SU-DHL-6 (cell line): ENCODE results near the gene RFC3.

Source experiments
- CTCF ChIP-seq: fragments of 200-600 bp; sonication (generic); IDR thresholded peaks from one replicate; pipeline ENCODE4 v1.5.1; 2017; ENCODE audit warnings: antibody characterized with exemption, mild to moderate bottlenecking, low read length, moderate library complexity; ENCODE audit not compliant: insufficient read depth, poor library complexity, severe bottlenecking
- EZH2phosphoT487 ChIP-seq: fragments of 200-600 bp; sonication (generic), shearing (Covaris generic); conservative IDR thresholded peaks from 2 replicates; pipeline ENCODE4 v1.6.1; 2018; ENCODE audit warnings: mild to moderate bottlenecking, antibody characterized with exemption, low read length, moderate library complexity, mixed read lengths

GRCh38 chr13:33842986-33843385 lies 25.0 kb downstream of the RFC3 start:
- TF ChIP-seq CTCF (no peak), EZH2phosphoT487 (no peak)
